ENCODE measurements around the gene BCR. TPM values are rescaled to one million over a fixed set of nuclear protein-coding genes. Genes with fewer than 3 reads are reported as not detected.

The BCR gene
- total and polyA plus RNA-seq, 2 of the 13 experiments (the other 11 are each of a cell fraction or from before 2014, with no cell fraction given): 19.9 to 33.6 TPM

DNA sequence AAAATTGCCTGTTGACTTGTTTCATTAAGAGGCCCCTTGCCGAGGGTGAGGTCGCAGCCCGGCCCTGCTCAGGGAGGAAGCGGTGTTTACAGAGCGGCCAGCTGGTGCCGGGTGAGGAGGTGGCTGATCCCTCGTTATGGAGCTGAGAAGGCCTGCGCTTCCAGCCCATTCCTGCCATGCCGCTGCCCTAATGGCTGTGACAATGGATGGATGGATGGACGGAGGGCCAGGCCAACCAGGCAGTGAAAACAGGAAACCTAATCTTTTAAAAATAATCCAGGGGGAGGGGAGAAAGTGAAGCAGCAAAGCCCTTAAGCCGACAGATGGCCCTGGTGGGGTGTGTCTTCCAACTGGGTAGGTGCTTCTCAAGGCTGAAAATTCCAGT lies 38.5 kb downstream of the BCR start (continued):
- no peak for TF ChIP-seq ZKSCAN8 (CRISPR knock-in tag; IDR thresholded peaks at IDR 0.05; ENCODE audit: borderline replicate concordance)
- TF ChIP-seq CCAR2 (optimal IDR thresholded peaks at IDR 0.05; ENCODE audit: low read depth, low read length): no peak
- no peak for TF ChIP-seq ISX (CRISPR knock-in tag; conservative IDR thresholded peaks at IDR 0.05)
- TF ChIP-seq, protein P1, sequence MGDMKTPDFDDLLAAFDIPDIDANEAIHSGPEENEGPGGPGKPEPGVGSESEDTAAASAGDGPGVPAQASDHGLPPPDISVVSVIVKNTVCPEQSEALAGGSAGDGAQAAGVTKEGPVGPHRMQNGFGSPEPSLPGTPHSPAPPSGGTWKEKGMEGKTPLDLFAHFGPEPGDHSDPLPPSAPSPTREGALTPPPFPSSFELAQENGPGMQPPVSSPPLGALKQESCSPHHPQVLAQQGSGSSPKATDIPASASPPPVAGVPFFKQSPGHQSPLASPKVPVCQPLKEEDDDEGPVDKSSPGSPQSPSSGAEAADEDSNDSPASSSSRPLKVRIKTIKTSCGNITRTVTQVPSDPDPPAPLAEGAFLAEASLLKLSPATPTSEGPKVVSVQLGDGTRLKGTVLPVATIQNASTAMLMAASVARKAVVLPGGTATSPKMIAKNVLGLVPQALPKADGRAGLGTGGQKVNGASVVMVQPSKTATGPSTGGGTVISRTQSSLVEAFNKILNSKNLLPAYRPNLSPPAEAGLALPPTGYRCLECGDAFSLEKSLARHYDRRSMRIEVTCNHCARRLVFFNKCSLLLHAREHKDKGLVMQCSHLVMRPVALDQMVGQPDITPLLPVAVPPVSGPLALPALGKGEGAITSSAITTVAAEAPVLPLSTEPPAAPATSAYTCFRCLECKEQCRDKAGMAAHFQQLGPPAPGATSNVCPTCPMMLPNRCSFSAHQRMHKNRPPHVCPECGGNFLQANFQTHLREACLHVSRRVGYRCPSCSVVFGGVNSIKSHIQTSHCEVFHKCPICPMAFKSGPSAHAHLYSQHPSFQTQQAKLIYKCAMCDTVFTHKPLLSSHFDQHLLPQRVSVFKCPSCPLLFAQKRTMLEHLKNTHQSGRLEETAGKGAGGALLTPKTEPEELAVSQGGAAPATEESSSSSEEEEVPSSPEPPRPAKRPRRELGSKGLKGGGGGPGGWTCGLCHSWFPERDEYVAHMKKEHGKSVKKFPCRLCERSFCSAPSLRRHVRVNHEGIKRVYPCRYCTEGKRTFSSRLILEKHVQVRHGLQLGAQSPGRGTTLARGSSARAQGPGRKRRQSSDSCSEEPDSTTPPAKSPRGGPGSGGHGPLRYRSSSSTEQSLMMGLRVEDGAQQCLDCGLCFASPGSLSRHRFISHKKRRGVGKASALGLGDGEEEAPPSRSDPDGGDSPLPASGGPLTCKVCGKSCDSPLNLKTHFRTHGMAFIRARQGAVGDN (CRISPR knock-in tag; IDR thresholded peaks at IDR 0.05): peak; percentile 82
- no peak; the same call in 1 of the 2 replicates for TF ChIP-seq ZFP37 (CRISPR knock-in tag; IDR thresholded peaks at IDR 0.05; ENCODE audit: borderline replicate concordance)
- TF ChIP-seq, protein P2, sequence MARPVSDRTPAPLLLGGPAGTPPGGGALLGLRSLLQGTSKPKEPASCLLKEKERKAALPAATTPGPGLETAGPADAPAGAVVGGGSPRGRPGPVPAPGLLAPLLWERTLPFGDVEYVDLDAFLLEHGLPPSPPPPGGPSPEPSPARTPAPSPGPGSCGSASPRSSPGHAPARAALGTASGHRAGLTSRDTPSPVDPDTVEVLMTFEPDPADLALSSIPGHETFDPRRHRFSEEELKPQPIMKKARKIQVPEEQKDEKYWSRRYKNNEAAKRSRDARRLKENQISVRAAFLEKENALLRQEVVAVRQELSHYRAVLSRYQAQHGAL (CRISPR knock-in tag; IDR thresholded peaks at IDR 0.05; ENCODE audit: not compliant biosample characterization): no peak
- TF ChIP-seq EZH2 (conservative IDR thresholded peaks at IDR 0.05; ENCODE audit: low read depth, low read length): no peak
- no peak for TF ChIP-seq SSRP1 (CRISPR knock-in tag; IDR thresholded peaks at IDR 0.05)
- no peak for TF ChIP-seq ZNF83 (CRISPR knock-in tag; IDR thresholded peaks at IDR 0.05; ENCODE audit: borderline replicate concordance)
- TF ChIP-seq ZZZ3 (CRISPR knock-in tag; IDR thresholded peaks at IDR 0.05; ENCODE audit: borderline replicate concordance): no peak
- TF ChIP-seq KLF11 (CRISPR knock-in tag; IDR thresholded peaks at IDR 0.05): no peak
- no peak for TF ChIP-seq KAT7 (CRISPR knock-in tag; IDR thresholded peaks at IDR 0.05; ENCODE audit: borderline replicate concordance)
- TF ChIP-seq, protein P3, sequence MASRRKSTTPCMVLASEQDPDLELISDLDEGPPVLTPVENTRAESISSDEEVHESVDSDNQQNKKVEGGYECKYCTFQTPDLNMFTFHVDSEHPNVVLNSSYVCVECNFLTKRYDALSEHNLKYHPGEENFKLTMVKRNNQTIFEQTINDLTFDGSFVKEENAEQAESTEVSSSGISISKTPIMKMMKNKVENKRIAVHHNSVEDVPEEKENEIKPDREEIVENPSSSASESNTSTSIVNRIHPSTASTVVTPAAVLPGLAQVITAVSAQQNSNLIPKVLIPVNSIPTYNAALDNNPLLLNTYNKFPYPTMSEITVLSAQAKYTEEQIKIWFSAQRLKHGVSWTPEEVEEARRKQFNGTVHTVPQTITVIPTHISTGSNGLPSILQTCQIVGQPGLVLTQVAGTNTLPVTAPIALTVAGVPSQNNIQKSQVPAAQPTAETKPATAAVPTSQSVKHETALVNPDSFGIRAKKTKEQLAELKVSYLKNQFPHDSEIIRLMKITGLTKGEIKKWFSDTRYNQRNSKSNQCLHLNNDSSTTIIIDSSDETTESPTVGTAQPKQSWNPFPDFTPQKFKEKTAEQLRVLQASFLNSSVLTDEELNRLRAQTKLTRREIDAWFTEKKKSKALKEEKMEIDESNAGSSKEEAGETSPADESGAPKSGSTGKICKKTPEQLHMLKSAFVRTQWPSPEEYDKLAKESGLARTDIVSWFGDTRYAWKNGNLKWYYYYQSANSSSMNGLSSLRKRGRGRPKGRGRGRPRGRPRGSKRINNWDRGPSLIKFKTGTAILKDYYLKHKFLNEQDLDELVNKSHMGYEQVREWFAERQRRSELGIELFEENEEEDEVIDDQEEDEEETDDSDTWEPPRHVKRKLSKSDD (CRISPR knock-in tag; IDR thresholded peaks at IDR 0.05; ENCODE audit: low read depth): no peak
- TF ChIP-seq, protein P4, sequence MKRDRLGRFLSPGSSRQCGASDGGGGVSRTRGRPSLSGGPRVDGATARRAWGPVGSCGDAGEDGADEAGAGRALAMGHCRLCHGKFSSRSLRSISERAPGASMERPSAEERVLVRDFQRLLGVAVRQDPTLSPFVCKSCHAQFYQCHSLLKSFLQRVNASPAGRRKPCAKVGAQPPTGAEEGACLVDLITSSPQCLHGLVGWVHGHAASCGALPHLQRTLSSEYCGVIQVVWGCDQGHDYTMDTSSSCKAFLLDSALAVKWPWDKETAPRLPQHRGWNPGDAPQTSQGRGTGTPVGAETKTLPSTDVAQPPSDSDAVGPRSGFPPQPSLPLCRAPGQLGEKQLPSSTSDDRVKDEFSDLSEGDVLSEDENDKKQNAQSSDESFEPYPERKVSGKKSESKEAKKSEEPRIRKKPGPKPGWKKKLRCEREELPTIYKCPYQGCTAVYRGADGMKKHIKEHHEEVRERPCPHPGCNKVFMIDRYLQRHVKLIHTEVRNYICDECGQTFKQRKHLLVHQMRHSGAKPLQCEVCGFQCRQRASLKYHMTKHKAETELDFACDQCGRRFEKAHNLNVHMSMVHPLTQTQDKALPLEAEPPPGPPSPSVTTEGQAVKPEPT (CRISPR knock-in tag; IDR thresholded peaks at IDR 0.05; ENCODE audit: low read depth): 0 out of 2 replicates have a peak, but pooled peaks have one; percentile 46
- no peak for TF ChIP-seq ZNF34 (CRISPR knock-in tag; IDR thresholded peaks at IDR 0.05; ENCODE audit: borderline replicate concordance)
- TF ChIP-seq ZNF724P (CRISPR knock-in tag; IDR thresholded peaks at IDR 0.05; ENCODE audit: borderline replicate concordance): no peak
- no peak for TF ChIP-seq ZNF136 (CRISPR knock-in tag; IDR thresholded peaks at IDR 0.05; ENCODE audit: low read depth)
- TF ChIP-seq, protein P5, sequence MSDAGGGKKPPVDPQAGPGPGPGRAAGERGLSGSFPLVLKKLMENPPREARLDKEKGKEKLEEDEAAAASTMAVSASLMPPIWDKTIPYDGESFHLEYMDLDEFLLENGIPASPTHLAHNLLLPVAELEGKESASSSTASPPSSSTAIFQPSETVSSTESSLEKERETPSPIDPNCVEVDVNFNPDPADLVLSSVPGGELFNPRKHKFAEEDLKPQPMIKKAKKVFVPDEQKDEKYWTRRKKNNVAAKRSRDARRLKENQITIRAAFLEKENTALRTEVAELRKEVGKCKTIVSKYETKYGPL (CRISPR knock-in tag; IDR thresholded peaks at IDR 0.05): no peak
- TF ChIP-seq XBP1 (CRISPR knock-in tag; IDR thresholded peaks at IDR 0.05): no peak
- no peak for TF ChIP-seq FOXP1 (IDR thresholded peaks at IDR 0.05)
- TF ChIP-seq FOXP1 (CRISPR knock-in tag; IDR thresholded peaks at IDR 0.05): no peak
- TF ChIP-seq EHMT2 (IDR thresholded peaks at IDR 0.05; ENCODE audit: borderline replicate concordance, low read depth, low read length): no peak
